GM19455 (cell line): ENCODE measurements around the gene SKIC2.

Source experiments
- ATAC-seq: cut with Tn5 transposase; IDR thresholded peaks from one replicate; pipeline ENCODE4 v1.9.1; 2021; ENCODE audit not compliant: unreplicated experiment

SKIC2 gene

GRCh38 chr6:31945507-31946369, 13.2 kb upstream of the SKIC2 start, which contains the start of gene CFB:
CFB (plus strand) TSS chr6:31946095; CDS start chr6:31946222, 127 bp downstream.
- no peak for ATAC-seq

GRCh38 chr6:31946370-31946885, 12.5 kb upstream of the SKIC2 start:
- ATAC-seq = no peak

GRCh38 chr6:31947070-31947675, 11.8 kb upstream of the SKIC2 start:
- no peak for ATAC-seq

- no peak for ATAC-seq
Observed at GRCh38 chr6:31947864-31948263, 11.1 kb upstream of the SKIC2 start.

GRCh38 chr6:31948306-31948705, 10.7 kb upstream of the SKIC2 start:
- no peak for ATAC-seq

- ATAC-seq = no peak
Observed at GRCh38 chr6:31948753-31949413, 10.1 kb upstream of the SKIC2 start.

GRCh38 chr6:31949926-31950548, 8.9 kb upstream of the SKIC2 start:
- no peak for ATAC-seq

- no peak for ATAC-seq
Observed at GRCh38 chr6:31952140-31952805, 6.7 kb upstream of the SKIC2 start.

GRCh38 chr6:31952890-31953289, 6.1 kb upstream of the SKIC2 start:
- no peak for ATAC-seq

GRCh38 chr6:31954511-31954910, 4.5 kb upstream of the SKIC2 start:
- ATAC-seq = no peak

- ATAC-seq = no peak
Observed at GRCh38 chr6:31956796-31957195, 2.2 kb upstream of the SKIC2 start.

- ATAC-seq = no peak
Observed at GRCh38 chr6:31958412-31958740, 599 bp upstream of the SKIC2 start.

GRCh38 chr6:31961616-31962015, 2.6 kb downstream of the SKIC2 start:
- no peak for ATAC-seq

- ATAC-seq = no peak
Observed at GRCh38 chr6:31963921-31964320, 4.9 kb downstream of the SKIC2 start.

- no peak for ATAC-seq
Observed at GRCh38 chr6:31965700-31966099, 6.7 kb downstream of the SKIC2 start.

GRCh38 chr6:31966506-31966905, 7.5 kb downstream of the SKIC2 start:
- ATAC-seq = no peak

GRCh38 chr6:31966997-31967925, 8.3 kb downstream of the SKIC2 start:
- ATAC-seq = no peak

- ATAC-seq = no peak
Observed at GRCh38 chr6:31967926-31968320, 8.9 kb downstream of the SKIC2 start.

- no peak for ATAC-seq
Observed at GRCh38 chr6:31968326-31968725, 9.4 kb downstream of the SKIC2 start.
